Measurements from ENCODE around the gene STPG1. TPM values are rescaled to one million over a fixed set of nuclear protein-coding genes. Genes with fewer than 3 reads are reported as not detected.

Gene STPG1
- total and polyA plus RNA-seq, 7 donors = 0.89 to 4.2 (median 1.4) TPM

DNA sequence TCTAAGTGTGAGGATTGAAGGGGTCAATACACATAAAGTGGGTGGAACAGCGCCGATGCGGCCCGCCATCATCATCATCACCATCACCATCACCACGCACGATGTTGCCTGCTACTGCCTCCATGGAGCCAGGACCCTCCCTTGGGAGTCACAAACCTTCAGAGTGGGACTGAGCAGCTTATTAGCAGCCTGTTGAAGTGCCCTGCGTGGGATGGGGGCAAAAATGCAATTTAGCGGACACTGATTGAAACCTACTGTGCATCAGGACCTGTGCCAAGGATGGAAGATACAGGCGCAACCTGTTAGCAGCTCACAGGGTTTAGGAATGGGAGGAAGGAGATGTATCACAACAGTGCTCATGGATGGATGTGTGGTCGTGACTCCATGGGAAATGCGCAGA, 26.7 kb downstream of the STPG1 start:
- TF ChIP-seq, protein P1, sequence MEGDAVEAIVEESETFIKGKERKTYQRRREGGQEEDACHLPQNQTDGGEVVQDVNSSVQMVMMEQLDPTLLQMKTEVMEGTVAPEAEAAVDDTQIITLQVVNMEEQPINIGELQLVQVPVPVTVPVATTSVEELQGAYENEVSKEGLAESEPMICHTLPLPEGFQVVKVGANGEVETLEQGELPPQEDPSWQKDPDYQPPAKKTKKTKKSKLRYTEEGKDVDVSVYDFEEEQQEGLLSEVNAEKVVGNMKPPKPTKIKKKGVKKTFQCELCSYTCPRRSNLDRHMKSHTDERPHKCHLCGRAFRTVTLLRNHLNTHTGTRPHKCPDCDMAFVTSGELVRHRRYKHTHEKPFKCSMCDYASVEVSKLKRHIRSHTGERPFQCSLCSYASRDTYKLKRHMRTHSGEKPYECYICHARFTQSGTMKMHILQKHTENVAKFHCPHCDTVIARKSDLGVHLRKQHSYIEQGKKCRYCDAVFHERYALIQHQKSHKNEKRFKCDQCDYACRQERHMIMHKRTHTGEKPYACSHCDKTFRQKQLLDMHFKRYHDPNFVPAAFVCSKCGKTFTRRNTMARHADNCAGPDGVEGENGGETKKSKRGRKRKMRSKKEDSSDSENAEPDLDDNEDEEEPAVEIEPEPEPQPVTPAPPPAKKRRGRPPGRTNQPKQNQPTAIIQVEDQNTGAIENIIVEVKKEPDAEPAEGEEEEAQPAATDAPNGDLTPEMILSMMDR (IDR thresholded peaks at IDR 0.05) = no peak
- ATAC-seq (no peak), DNase-seq (no peak)
- Histone ChIP-seq H3K27me3 (ENCODE audit: insufficient read depth in 3 of 3, low read length in 2 of 3) (no peaks in the 10 kb centered on the region), H3K36me3 (ENCODE audit: insufficient read depth in 1 of 2, low read depth in 1 of 2) (no peaks in the 10 kb centered on the region), H3K4me3 (no peak overlapping the region), H3K4me1 (peaks cover 1% of the 10 kb centered on the region), H3K9me3 (no peaks in the 10 kb centered on the region), H3K27ac (no peak overlapping the region)
- 88 to 94% (median 92%) methylated on average over 11 of the region's 11 CpGs for WGBS, 3 donors
- intact Hi-C loops (cut with DNase I) = loop anchor here in 1 of 2 donors (5.0 kb wide), 1 partner anchor 65 kb away; no protein-coding TSS in a partner anchor

DNA sequence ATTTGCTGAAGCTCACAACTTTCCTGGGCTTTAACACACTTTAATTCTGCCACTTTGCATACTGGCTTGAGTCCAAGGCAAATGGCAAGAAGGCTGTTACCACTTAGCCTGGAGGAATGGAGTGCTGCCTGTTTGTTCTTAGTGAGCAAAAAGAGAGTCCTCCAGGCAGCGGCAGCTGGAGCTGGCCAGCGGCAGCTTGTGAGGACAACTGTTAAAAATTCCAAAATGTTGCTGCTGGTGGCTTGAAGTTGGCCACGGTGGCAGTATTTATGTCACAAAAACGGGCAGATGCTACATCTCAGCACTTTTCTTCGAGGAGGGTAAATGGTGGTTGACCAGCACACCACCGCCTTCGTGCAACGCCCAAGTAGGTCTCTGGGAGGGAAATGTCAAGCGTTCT, 27.3 kb downstream of the STPG1 start:
- no peak overlapping the region for H3K4me3 ChIP-seq
- H3K27me3 ChIP-seq (ENCODE audit: insufficient read depth in 3 of 3, low read length in 2 of 3) = no peaks in the 10 kb centered on the region
- intact Hi-C loops (cut with DNase I) = loop anchor here in 1 of 2 donors (5.0 kb wide), 1 partner anchor 64 kb away; no protein-coding TSS in a partner anchor
- H3K4me1 ChIP-seq = no peaks in the 10 kb centered on the region
- no peaks in the 10 kb centered on the region for H3K36me3 ChIP-seq (ENCODE audit: insufficient read depth in 1 of 2, low read depth in 1 of 2)
- H3K9me3 ChIP-seq = no peaks in the 10 kb centered on the region
- ATAC-seq (no peak), DNase-seq (no peak)
- TF ChIP-seq, protein P1 (IDR thresholded peaks at IDR 0.05) = no peak
- 50 to 58% (median 54%) methylated on average over 9 of the region's 9 CpGs for WGBS, 3 donors
- no peak overlapping the region for H3K27ac ChIP-seq

DNA sequence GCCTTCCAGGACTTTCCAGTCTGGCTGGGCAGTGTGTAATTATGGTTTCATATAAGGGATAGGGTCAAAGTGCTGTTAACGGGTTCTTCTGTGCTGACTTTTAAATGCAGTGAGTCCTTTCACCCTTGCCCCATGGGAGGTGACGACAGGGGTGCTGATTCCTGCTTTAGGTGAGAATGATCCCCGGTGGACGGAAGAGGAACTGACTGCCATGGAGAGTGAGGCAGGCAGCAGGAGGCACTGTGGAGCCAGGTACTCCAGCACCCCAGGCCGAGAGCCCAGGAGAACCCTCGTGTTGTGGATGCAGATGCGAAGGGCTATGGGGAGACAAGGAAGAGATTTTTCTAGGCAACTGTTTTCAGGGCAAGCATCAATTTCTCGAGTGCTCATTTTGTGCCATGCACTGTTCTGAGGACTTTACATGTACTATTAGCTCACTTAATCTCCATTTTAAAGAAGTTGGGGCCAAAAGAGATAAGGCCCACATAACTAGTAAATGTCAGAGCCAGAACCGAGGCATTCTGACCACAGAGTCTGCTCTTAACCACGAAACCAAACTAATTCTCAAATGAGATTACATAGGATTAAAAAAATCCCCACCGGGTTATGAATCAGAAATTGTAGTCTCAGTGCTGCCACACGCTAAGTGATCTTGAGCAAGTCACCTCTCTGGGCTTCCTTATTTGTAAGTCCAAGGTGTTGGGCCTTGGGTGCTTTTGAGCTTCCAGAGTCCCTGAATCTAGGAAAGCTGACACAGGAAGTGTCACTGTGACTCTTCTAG, 28.2 kb downstream of the STPG1 start:
- DNase-seq (no peak), ATAC-seq (no peak)
- TF ChIP-seq, protein P1 (IDR thresholded peaks at IDR 0.05) = no peak
- Histone ChIP-seq H3K27ac (no peak overlapping the region), H3K4me1 (no peaks in the 10 kb centered on the region), H3K27me3 (ENCODE audit: insufficient read depth in 3 of 3, low read length in 2 of 3) (no peaks in the 10 kb centered on the region), H3K36me3 (ENCODE audit: insufficient read depth in 1 of 2, low read depth in 1 of 2) (no peaks in the 10 kb centered on the region), H3K9me3 (no peaks in the 10 kb centered on the region), H3K4me3 (no peak overlapping the region)
- intact Hi-C loops (cut with DNase I) = loop anchor here in 1 of 2 donors (5.0 kb wide), 1 partner anchor 63 kb away; no protein-coding TSS in a partner anchor
- 92 to 93% (median 92%) methylated on average over 12 of the region's 12 CpGs for WGBS, 3 donors

DNA sequence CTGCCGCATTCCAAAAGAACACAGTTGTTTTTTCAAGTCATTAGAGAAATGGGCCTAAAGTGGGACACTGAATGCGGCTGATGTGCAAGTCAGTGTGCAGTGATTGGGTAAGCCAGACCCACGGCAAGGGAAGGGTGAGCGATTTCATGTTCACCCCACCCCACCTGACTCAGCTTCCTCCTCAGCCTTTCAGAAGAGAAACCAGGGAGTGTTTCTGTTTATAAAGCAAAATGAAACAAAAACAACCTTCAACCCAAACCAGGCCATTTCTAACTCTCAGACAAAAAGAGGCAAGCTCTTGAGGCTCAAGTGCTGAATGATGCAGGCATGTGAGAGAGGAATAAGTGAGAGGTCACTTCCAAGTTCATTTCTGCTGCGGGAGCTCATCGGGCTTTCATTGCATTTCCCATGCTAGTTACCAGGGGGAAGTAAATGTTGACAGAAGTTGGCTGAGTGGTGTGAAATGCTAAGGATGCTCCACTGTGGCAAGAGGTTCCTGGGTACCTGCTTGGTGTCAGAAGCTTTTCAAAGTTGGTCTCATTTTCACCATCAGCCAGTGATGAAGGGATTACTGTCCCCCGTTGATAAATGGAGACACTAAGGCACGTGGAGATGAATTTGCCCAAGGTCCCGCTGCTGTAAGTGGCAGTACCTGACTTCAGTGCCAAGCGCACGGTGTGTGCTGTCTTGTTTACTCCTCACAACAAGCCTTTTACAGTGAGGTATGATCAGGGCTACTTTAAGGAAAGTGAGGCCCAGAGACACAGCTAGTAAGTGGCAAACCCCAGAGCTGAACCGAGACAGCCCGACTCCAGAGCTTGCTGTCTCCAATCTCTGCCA, 29.1 kb downstream of the STPG1 start:
- ATAC-seq = no peak

More for the DNA sequence above, 29.1 kb downstream of the STPG1 start:
- DNase-seq = no peak
- no peaks in the 10 kb centered on the region for H3K27me3 ChIP-seq (ENCODE audit: insufficient read depth in 3 of 3, low read length in 2 of 3)
- H3K9me3 ChIP-seq = no peaks in the 10 kb centered on the region
- intact Hi-C loops (cut with DNase I) = loop anchor here in 1 of 2 donors (5.0 kb wide), 1 partner anchor 62 kb away; no protein-coding TSS in a partner anchor
- H3K4me3 ChIP-seq = no peak overlapping the region
- no peaks in the 10 kb centered on the region for H3K36me3 ChIP-seq (ENCODE audit: insufficient read depth in 1 of 2, low read depth in 1 of 2)
- 87 to 91% (median 90%) methylated on average over 13 of the region's 13 CpGs for WGBS, 3 donors
- H3K27ac ChIP-seq = no peak overlapping the region
- TF ChIP-seq, protein P1 (IDR thresholded peaks at IDR 0.05) = no peak
- no peaks in the 10 kb centered on the region for H3K4me1 ChIP-seq

Data from psoas muscle (tissue), 8 donors.